HG03060 (cell line): ENCODE measurements around the gene LRRC8D.

ENCODE experiments used
- ATAC-seq: cut with Tn5 transposase; IDR thresholded peaks from one replicate; pipeline ENCODE4 v1.9.1; 2021; ENCODE audit warnings: low read depth, moderate number of reproducible peaks; ENCODE audit not compliant: unreplicated experiment

The LRRC8D gene

GRCh38 chr1:89832496-89833127 lies 11.8 kb downstream of the LRRC8D start:
- ATAC-seq, result no peak

DNA sequence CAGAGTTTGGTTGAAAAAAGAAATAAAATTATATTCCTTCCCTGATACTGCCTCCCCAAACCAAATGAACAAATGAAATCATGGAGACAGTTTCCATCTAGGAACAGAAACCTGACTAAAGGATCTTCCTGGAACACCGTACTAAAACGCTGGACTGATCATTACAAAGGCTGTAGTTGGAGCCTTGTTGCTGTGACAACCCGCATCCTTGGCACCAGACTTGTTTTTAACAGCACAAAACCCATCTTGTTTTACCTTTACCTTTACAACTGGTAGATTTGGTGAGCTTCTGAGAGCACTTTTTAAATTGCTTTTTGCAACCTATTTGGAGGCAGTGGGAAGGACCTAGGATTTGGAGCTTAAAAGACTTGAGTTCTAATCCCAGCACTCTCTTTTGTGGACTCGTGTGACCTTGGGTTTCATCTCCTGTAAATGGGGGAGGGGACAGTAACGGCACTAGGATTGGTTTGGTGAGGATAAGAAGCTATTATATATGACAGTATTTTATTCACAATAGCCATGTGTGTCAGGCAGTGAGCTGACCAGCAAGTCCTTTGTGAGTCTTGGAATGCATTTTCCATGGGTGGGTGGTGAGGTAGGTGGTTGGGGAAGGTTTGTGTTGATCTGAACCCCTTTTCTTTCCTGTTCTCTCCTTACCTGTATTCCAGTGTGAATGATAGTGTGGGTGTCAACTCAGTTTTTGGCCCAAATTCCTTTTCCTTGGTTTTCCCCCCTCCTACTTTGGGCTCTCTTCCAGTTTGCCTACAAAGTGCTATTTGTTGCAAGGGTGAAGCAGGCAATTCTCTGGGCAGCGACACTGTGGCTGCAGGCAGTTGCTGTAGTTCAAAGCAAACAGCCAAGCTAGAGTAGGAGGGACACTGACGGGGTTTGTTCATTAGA lies 12.6 kb downstream of the LRRC8D start:
- no peak for ATAC-seq

- no peak for ATAC-seq
These were observed 13.4 kb downstream of the LRRC8D start for GRCh38 chr1:89834083-89834704.

- no peak for ATAC-seq
These were observed 15.6 kb downstream of the LRRC8D start for GRCh38 chr1:89836252-89837035.

DNA sequence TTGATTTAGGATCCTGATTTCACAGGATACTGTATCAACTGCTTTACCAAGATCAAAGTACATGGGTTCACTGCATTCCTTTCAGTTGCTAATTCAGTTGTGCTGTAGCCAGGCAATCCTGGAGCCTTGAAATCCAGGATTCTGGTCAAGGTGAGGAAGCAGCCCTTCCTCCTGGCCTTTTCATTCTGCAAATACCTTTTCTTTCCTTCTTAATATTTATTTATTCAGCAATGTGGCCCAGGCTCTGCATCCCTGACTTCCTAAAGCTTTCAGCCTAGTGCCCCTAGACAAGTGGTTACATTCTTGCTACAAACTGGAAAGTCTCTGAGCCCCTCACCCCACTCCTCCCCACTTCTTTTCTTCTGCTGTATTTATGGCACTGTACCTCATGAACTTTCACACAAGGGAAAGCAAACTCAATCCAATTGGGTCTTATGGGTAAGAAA lies 16.2 kb downstream of the LRRC8D start:
- no peak for ATAC-seq

DNA sequence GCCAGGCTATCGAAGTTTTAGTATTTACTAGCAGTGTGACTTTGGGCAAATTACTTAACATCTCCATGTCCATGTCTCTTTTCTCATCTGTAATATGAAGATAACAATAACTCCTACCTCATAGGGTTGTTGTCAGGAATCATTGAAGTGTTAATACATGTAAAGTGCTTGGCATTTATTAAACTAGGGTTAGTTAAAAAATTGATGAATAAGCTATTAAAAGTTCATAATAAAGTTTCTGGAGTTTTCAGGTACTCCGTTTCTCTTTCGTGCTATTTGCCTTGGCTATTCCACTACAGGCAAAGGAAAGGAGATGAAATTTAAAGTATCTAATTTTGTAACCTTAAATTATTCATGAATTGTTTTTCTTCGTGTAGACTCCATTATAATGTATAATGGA lies 16.7 kb downstream of the LRRC8D start:
- ATAC-seq, result no peak

- no peak for ATAC-seq
These were observed 18.7 kb downstream of the LRRC8D start for GRCh38 chr1:89839516-89839915.

DNA sequence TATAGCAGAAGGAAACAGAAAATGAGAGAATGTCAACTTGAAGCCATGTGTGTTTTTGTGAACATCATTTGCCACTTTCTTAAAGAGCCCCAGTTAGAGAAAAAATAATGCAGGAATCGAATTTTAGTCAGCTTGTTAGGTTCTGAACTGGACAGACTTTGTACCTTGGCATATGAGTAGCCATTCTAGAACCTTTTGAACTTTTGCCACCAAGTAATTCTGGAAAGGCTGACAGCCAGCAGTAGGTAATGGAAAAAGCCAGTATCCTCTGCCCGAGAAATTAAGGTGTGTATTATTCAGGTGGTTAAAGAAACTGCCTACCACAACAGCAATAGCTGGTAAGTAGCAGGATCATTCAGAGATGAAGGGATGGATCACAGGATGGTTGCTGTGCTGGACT lies 20.7 kb downstream of the LRRC8D start:
- ATAC-seq, result no peak

DNA sequence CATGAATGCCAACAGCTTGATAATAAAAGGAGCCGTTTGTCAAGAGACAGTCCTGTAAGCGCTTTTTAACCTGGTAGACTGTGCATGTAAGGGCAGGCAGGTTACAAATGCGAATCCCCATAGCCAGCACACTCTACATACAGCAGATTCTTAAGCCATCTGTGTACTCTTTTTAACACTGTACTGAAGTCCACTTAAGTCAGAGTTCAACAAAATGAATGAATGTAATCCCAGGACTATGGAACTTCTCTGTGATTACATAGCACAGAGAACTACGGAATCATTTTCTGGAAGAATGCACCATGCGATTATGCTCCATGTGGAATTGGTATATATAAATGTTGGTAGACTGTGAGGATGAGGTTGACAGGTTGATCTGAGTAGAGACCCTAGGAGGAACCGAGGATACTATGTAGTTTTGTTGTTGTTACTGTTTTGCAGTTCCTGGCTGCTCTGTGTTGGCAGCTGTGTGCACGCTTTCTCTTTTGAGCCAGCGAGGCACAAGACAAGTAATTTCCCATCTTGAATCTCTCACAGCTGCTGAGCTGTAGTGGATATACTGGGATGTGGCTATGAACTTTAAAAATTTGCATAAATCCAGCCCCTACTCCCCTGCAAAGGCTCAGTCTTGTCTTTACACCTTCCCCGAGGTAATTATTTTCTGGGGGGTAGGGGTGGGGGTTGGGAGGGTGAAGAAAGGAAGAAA lies 21.9 kb downstream of the LRRC8D start:
- peak; percentile 29 for ATAC-seq

DNA sequence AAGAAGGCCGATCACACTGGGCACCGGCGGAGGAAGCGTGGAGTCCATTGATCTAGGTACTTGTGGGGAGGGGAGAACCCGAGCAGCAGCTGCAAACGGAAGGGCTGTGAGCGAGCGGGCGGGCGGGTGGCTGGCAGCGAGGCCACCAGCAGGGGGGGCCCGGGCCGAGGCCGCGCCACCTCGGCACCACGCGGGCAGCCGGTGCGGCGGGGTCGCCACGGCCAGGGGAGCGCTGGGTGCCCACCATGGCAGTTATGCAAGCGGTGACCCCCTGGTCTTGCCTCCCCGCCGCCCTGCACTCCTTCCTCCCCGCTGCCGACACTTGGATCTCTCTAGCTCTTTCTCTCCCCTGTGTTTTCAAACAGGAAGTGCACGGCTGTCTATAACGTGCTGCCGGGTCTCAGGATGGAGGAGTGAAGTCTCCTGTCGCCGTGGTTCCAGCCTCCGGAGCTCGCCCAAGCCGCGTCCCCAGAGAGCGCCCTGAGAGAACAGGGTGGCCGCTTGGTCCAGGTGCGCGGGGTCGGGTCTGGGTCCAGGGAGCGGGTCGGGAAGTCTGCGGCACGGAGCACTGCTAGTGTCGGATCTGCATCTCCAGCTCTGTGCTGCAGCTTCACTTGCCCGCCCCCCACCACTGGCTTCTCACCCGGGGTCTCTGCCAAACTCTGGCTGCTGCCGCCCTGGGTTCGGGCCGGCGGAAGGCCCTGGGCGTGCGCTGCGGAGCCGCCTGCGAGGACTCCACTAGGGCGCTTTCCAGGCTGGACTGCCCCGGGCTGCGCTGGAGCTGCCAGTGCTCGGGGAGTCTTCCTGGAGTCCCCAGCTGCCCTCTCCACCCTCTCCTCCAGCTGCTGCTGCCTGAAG lies 22.7 kb downstream of the LRRC8D start:
- ATAC-seq, result peak; percentile 59

DNA sequence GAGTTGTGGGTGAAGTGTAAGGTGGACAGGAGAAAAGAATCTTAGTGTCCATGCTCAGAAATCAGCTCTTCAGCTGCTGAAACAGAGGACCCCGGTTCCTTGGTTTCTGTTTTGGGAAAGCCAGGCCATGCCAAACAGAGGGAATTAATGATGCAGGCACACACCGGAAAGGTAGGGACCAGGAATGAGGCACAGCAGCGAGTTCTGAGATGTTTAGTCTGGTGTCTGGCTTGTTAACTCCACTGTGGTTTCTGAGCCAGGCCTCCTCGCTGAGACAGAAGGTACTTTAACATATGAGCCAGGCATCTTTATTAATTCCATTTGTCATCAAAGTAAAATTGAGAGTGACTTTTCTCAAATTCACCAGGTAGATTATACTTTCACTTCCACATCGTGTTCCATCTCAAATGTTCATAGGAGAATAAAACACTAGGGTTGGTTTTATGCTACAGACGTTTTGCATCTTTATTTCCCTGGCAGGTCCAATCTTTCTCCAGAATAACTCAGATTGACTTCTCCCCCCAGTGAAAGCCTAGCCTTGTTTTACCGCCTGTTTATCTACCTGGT lies 23.5 kb downstream of the LRRC8D start:
- ATAC-seq, result no peak

- ATAC-seq, result no peak
These were observed 24.0 kb downstream of the LRRC8D start for GRCh38 chr1:89844860-89845259.

GRCh38 chr1:89847191-89847729 lies 26.4 kb downstream of the LRRC8D start:
- no peak for ATAC-seq

DNA sequence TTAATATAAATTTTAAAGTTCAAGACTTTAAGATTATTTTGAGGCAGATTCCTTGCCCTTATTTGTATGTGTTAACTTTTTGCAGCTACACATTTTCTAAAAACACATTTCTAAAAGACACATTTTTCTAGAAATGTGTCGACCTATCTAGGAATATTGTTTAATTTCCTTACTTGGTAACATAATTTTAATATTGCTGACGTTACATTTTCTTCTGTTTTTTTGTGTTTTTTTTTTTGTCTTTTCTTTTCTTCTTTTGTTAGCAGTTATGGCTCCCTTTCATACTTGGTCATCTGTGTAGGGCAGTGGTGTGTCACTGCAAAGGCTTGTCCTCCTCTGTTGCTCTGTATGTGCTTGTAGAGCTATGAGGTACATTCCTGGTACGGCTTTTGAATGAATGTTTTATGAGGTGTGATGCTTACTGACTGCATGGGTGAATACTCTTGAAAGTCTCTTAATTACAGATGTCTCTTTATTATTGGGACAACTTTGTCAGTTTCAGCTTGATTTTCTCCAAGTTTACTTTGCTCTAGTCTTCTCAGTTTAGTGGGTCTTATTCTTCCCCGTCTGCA lies 30.1 kb downstream of the LRRC8D start:
- ATAC-seq, result no peak

DNA sequence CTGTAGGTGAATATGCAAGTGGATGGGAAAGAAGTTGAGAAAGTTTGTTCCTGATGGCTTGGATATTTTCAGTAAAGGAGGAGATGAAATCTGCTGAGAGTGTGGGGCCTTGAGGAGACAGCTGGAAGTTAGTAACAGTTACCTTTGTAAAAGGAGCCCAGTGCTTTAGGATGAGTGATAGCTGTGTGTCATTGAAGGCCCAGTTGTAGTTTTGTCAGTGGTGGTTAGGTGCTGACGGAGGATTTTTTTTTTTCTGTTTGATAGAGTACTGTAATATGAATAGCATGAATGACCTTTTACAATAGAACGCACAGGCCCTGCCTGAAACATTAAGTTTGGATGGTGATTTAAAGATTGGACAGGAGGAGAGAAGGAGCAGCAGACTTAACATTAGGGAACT lies 33.3 kb downstream of the LRRC8D start:
- no peak for ATAC-seq

- ATAC-seq, result peak; percentile 76
These were observed 34.7 kb downstream of the LRRC8D start for GRCh38 chr1:89855413-89856123.

GRCh38 chr1:89863165-89863830 lies 42.5 kb downstream of the LRRC8D start:
- no peak for ATAC-seq
